GM19467 (cell line): Measurements from ENCODE around the gene MSX2.

ENCODE experiments used
- ATAC-seq: cut with Tn5 transposase; IDR thresholded peaks from one replicate; pipeline ENCODE4 v1.9.1; 2021; ENCODE audit warnings: mild to moderate bottlenecking, moderate library complexity; ENCODE audit not compliant: unreplicated experiment

Gene MSX2

GRCh38 chr5:174717826-174718455, 6.4 kb upstream of the MSX2 start:
- ATAC-seq = no peak

DNA sequence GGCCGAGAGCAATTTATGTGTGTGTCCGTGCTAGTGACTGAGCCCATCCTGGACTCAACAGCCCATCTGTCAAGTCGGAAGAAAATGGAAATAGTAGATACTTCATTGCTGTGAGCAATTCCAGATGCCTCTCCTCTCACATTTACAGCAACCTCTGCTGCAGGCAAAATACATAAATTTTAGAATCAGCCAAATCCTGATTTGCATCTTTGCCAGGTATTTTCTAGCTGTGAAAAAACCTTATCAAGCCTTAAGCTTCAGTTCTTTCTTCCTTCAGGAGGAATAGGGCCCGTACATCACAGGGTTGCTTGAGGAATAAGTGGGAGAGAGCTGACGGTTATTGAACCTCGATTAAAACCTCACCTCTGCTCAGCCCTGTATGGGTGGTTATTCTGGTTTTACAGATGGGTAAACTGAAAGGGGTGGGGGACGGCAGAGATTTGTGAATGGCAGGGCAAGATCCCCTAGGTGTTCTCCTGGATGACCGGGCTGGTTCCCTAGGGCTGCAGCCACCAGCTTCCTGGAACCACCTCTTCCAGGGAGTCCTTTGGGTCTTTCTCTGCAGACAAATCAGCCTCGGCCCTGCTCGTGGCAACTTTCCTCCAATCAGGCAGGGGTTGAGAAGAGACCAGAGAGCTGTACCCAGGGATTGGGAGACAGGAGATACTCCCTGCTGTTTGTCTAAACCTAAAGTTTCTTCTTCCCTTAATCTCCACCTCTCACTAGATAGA, 5.3 kb upstream of the MSX2 start:
- no peak for ATAC-seq

GRCh38 chr5:174719793-174720611, 4.4 kb upstream of the MSX2 start:
- ATAC-seq = no peak

- no peak for ATAC-seq
Observed at GRCh38 chr5:174720612-174721529, 3.5 kb upstream of the MSX2 start.

DNA sequence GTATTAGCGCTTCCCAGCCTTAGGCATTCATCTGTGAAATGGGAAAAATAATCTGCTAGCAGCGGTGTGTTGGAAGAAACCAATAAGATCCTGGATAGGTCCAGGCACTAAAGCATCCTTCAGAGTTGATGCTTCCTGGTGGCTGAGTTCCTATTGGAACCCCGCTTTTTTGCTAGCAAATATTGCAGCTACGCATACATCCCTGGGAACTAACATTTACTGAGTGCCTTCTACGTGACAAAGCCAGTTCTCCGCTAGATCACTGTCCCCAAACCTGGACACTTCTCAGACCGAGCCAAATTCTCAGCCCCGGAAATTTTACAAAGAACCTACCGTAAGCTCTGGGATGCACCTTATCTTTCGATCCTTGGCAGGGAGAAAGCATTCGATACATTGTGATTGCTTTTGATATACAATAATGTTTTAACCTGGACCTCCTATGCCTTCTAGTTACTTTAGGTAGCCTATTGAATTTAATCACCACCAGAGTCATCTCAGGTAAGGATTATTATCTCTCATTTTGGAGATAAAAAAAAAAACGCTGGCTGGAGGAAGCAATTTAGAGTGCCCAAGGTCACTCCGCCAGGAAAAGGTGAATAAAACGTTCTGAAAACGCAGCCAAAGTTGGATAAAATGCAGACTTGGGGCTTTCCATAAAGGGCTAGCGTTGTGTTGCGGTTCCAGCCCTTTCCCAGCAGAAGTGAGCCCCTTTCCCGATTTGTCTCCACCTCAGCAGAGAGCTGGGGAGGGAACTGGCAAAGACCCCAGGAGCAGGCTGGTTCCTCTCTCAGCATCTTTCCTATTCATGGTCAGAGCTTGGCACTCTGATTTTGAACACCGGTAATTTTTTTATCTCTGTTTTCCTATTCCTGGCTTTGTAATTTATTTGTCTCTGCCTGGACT, 2.6 kb upstream of the MSX2 start:
- no peak for ATAC-seq

GRCh38 chr5:174722500-174722899, 1.9 kb upstream of the MSX2 start:
- no peak for ATAC-seq

GRCh38 chr5:174723315-174723978, 935 bp upstream of the MSX2 start:
- ATAC-seq = no peak

GRCh38 chr5:174723979-174724483, 351 bp upstream of the MSX2 start:
- no peak for ATAC-seq

DNA sequence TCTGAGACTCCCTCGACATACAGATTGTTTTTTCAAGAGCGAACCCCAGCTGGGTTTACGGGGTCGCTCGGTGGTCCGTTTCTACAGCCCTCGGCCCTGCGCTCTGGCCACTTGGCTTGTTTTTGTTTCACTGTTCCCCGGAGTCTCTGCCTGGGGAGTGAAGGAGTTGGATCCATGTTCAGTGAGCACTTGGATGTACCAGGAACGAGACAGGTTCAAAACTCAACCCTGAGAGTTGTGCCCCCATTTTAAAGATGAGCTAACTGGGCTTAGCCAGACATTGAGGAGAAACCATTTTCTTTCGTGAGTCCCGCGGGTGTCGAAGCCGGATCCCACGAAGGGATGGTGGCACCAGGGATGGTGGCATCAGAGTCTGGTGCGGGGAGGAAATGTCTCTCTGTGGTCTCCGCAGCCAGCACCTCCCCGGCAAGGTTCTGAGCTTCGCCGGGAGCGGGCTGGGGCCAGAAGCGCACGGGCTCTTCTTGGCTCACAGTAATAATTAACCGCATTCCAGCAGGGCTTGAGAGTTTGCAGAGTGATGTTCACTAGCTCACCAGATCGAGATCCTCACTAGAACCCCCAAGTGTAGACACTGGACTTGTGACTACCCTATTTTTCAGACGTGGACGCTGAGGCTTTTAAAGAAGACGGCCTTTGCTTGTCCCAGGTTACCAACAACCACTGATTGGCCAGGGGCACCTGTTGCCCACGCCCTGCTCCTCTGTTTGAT, 1.0 kb downstream of the MSX2 start:
- no peak for ATAC-seq

DNA sequence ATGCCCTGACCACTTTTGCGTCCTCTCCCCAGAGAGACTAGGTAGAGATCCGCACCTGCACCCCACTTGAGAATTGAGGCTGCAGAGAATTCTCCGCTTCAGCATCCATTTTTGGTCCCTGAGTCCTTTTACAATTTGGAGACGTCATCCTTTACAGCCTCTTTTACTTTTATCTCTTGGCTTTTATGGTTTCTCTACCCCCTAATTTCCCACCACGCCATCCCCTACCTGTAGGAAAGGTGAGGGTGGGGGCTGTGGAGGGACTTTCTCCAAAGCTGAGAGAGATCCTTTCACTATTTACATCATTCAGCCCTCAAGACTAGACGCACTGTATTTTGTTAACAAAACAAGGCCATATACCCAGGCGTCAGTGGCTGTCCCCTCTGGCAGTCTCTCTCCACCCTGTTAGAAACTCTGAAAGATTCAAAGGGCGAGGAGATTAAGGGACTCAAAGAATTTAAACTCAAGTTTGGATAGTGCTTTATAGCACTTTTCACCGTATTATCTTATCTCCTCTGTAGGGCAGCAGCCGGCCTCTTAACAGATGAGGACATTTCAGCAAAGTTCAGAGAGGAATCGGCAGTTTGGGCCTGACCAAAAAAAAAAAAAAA, 1.7 kb downstream of the MSX2 start:
- no peak for ATAC-seq

- no peak for ATAC-seq
Observed at GRCh38 chr5:174726916-174727793, 2.8 kb downstream of the MSX2 start.

GRCh38 chr5:174727794-174728680, 3.7 kb downstream of the MSX2 start:
- no peak for ATAC-seq

- ATAC-seq = no peak
Observed at GRCh38 chr5:174729075-174729680, 4.8 kb downstream of the MSX2 start.

GRCh38 chr5:174731214-174732035, 7.0 kb downstream of the MSX2 start:
- ATAC-seq = no peak
